Pancreas (tissue), 10 donors: ENCODE data around the gene TMEM201. TPM values are rescaled to one million over a fixed set of nuclear protein-coding genes. Genes with fewer than 3 reads are reported as not detected.

Experiments
- ATAC-seq, 4 donors: fragments of 200-7000 bp; cut with Tn5 transposase; one replicate each; pipeline versions ENCODE4 v1.8.0 to v1.9.1; 2020; ENCODE audit warnings: mild to moderate bottlenecking in 4 of 4, moderate library complexity in 4 of 4
- DNase-seq, 6 donors: peaks; one replicate each; pipeline ENCODE4 v3.0.0-alpha.2; 2020
- FAIRE-seq: peaks from 2 replicates; lab custom pipeline; 2012; peaks lifted over from hg19 to GRCh38; lab: Jason Lieb, UNC
- H3K27ac ChIP-seq, 4 donors: fragments of 200-600 bp; sonication (generic); 1 replicate in 3 of 4; 2 replicates in 1 of 4; pipeline versions ENCODE4 v1.5.0 to v1.8.0; 2020
- H3K27me3 ChIP-seq, 4 donors: fragments of 200-600 bp; one replicate each; pipeline ENCODE4 v1.8.0; 2021
- H3K36me3 ChIP-seq, 3 donors: fragments of 200-600 bp; sonication (generic) in 1 of 3; one replicate each; pipeline versions ENCODE4 v1.5.0 to v1.8.0; 2020 to 2021
- H3K4me1 ChIP-seq, 3 donors: fragments of 200-600 bp; one replicate each; pipeline ENCODE4 v1.8.0; 2021
- H3K4me3 ChIP-seq, 4 donors: fragments of 200-600 bp; sonication (generic) in 2 of 4; one replicate each; pipeline versions ENCODE4 v1.5.0 to v1.8.0; 2020 to 2021
- H3K9me3 ChIP-seq, 4 donors: fragments of 200-600 bp; one replicate each; pipeline ENCODE4 v1.8.0; 2021
- CTCF ChIP-seq, 4 donors: fragments of 200-600 bp; sonication (generic) in 3 of 4; IDR thresholded peaks; one replicate each; pipeline versions ENCODE4 v1.5.0 to v1.8.0; 2021; ENCODE audit warnings: antibody characterized with exemption in 4 of 4
- WGBS, 2 donors: extraction: QIAGEN DNeasy Blood & Tissue Kit; methylation state at CpG; one replicate each; pipeline ENCODE4 v1.1.7; 2013; 5-methylcytosine and 5-hydroxymethylcytosine counted together
- intact Hi-C, 3 donors: fragments of 100-400 bp; cut with DNase I; formaldehyde crosslinking; loops; one replicate each; pipeline versions ENCODE4 v1.11.1 to v1.14.2; 2022
- polyA plus RNA-seq, 2 donors: library from polyadenylated mRNA; stranded (reverse); fragments of 200-250 nt; gene quantifications; one replicate each; pipeline ENCODE4 v1.2.3, GENCODE V29; 2013
- total RNA-seq, 6 donors: library from RNA; stranded (reverse); fragmentation: NEBNext Ultra II Directional in 4 of 6; extraction: Animal tissue kit (Norgen Biotek cat#: 25700) in 4 of 6; gene quantifications; one replicate each; pipeline versions ENCODE4 v1.2.1 to v1.2.4, GENCODE V29; 2021 to 2023
- donor health status: healthy with polysubstance abuse.
- donor health status: DM: no; HTN: no; CAD: no; lungs with moderate emphysema.
- donor health status: DM: no; HTN: no; CAD: no.
- donor health status: control.
- donor health status: control.
- donor health status: Bipolar disorder and iron deficiency.
- donor health status: DM: yes; HTN: yes; CAD: no.
- donor health status: DM: no; HTN: no; CAD: no.
- donor health status: DM: no; HTN: no; CAD: no.
- donor health status: DM: yes; HTN: yes; CAD: no.

The TMEM201 gene
- total and polyA plus RNA-seq, 8 donors: 2.9 to 7.2 (median 6.2) TPM

- Histone ChIP-seq H3K27me3 (peaks cover 0 to 10% (median 0%) of the 10 kb centered on the region in 4 donors), H3K4me1 (peaks cover 0 to 7% (median 0%) of the 10 kb centered on the region in 3 donors), H3K9me3 (no peaks in the 10 kb centered on the region), H3K36me3 (no peaks in the 10 kb centered on the region), H3K27ac (no peak overlapping the region), H3K4me3 (no peak overlapping the region)
- 70 to 79% methylated on average over 25 of the region's 25 CpGs for WGBS, 2 donors
- TF ChIP-seq CTCF (IDR thresholded peaks at IDR 0.05): no peak
- ATAC-seq (peak in 2 of 4 donors; percentile 33 to 49), DNase-seq (no peak), FAIRE-seq (no peak)
- intact Hi-C loops: no loop called here
These were observed 65.5 kb downstream of the TMEM201 start for GRCh38 chr1:9654051-9654833.

GRCh38 chr1:9654834-9655723, 66.4 kb downstream of the TMEM201 start:
- H3K4me3 ChIP-seq: no peak overlapping the region
- H3K9me3 ChIP-seq: no peaks in the 10 kb centered on the region
- DNase-seq: no peak
- FAIRE-seq: no peak
- H3K27ac ChIP-seq: no peak overlapping the region
- no peak for TF ChIP-seq CTCF (IDR thresholded peaks at IDR 0.05)
- no peak for ATAC-seq
- 63 to 70% methylated on average over 16 of the region's 16 CpGs for WGBS, 2 donors
- peaks cover 0 to 7% (median 0%) of the 10 kb centered on the region in 3 donors for H3K4me1 ChIP-seq
- H3K36me3 ChIP-seq: no peaks in the 10 kb centered on the region
- intact Hi-C loops: no loop called here
- H3K27me3 ChIP-seq: peaks cover 0 to 10% (median 0%) of the 10 kb centered on the region in 4 donors

- ATAC-seq: no peak
- Histone ChIP-seq H3K36me3 (no peaks in the 10 kb centered on the region), H3K4me3 (no peak overlapping the region), H3K4me1 (peaks cover 0 to 7% (median 0%) of the 10 kb centered on the region in 3 donors), H3K27ac (no peak overlapping the region), H3K9me3 (no peaks in the 10 kb centered on the region), H3K27me3 (peaks cover 0 to 10% (median 0%) of the 10 kb centered on the region in 4 donors)
- FAIRE-seq: no peak
- no peak for TF ChIP-seq CTCF (IDR thresholded peaks at IDR 0.05)
- DNase-seq: no peak
- 80 to 90% methylated on average over 11 of the region's 11 CpGs for WGBS, 2 donors
- intact Hi-C loops: no loop called here
These were observed 67.1 kb downstream of the TMEM201 start for GRCh38 chr1:9655836-9656235.

- no peak for DNase-seq
- H3K4me3 ChIP-seq: no peak overlapping the region
- intact Hi-C loops: no loop called here
- H3K9me3 ChIP-seq: no peaks in the 10 kb centered on the region
- H3K27me3 ChIP-seq: peaks cover 0 to 6% (median 0%) of the 10 kb centered on the region in 4 donors
- TF ChIP-seq CTCF (IDR thresholded peaks at IDR 0.05): no peak
- H3K27ac ChIP-seq: no peak overlapping the region
- 52 to 61% methylated on average over 2 of the region's 2 CpGs for WGBS, 2 donors
- no peaks in the 10 kb centered on the region for H3K4me1 ChIP-seq
- no peaks in the 10 kb centered on the region for H3K36me3 ChIP-seq
- no peak for FAIRE-seq
- ATAC-seq: no peak
These were observed 68.9 kb downstream of the TMEM201 start for GRCh38 chr1:9657521-9658032.
